ENCODE results near the gene VPS45.

DNA sequence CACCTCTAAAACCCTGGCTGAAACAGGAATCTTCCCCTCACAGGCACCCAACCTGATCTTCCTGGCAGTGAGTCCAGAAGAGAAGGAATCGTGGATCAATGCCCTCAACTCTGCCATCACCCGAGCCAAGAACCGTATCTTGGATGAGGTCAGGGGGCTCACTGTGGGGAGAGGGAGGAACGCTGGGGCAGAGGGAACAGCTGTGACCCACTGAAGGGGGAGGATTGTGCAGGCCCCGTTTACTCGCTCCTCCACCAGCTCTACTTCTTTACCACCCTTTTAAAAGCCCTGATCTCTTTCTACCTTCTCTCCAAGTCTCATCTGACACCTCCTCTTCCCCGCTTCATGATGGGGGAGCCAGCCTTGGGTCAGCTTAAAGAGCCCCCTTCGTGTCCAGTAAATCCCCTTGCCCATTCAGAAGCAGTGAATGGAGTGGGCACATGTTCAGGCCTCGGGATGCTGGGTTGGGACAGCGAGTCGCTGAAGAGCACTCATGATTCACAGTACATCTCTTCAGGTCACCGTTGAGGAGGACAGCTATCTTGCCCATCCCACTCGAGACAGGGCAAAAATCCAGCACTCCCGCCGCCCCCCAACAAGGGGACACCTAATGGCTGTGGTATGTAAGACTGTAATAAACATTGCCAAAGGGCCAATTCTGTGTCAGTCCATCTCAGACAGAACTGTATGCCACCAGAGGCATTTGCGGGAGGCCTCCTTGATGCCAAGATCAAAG lies 89.5 kb downstream of the VPS45 start:
- TF ChIP-seq POLR2AphosphoS5 (IDR thresholded peaks at IDR 0.05; ENCODE audit: low read depth) (no peak), GABPA (IDR thresholded peaks at IDR 0.05; ENCODE audit: low read depth) (no peak), SPI1 (IDR thresholded peaks at IDR 0.05; ENCODE audit: borderline replicate concordance, low read depth) (no peak)
- TF ChIP-seq, protein P1, sequence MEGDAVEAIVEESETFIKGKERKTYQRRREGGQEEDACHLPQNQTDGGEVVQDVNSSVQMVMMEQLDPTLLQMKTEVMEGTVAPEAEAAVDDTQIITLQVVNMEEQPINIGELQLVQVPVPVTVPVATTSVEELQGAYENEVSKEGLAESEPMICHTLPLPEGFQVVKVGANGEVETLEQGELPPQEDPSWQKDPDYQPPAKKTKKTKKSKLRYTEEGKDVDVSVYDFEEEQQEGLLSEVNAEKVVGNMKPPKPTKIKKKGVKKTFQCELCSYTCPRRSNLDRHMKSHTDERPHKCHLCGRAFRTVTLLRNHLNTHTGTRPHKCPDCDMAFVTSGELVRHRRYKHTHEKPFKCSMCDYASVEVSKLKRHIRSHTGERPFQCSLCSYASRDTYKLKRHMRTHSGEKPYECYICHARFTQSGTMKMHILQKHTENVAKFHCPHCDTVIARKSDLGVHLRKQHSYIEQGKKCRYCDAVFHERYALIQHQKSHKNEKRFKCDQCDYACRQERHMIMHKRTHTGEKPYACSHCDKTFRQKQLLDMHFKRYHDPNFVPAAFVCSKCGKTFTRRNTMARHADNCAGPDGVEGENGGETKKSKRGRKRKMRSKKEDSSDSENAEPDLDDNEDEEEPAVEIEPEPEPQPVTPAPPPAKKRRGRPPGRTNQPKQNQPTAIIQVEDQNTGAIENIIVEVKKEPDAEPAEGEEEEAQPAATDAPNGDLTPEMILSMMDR (IDR thresholded peaks at IDR 0.05; ENCODE audit: insufficient read depth, low read length) = no peak
- TF ChIP-seq, protein P2, sequence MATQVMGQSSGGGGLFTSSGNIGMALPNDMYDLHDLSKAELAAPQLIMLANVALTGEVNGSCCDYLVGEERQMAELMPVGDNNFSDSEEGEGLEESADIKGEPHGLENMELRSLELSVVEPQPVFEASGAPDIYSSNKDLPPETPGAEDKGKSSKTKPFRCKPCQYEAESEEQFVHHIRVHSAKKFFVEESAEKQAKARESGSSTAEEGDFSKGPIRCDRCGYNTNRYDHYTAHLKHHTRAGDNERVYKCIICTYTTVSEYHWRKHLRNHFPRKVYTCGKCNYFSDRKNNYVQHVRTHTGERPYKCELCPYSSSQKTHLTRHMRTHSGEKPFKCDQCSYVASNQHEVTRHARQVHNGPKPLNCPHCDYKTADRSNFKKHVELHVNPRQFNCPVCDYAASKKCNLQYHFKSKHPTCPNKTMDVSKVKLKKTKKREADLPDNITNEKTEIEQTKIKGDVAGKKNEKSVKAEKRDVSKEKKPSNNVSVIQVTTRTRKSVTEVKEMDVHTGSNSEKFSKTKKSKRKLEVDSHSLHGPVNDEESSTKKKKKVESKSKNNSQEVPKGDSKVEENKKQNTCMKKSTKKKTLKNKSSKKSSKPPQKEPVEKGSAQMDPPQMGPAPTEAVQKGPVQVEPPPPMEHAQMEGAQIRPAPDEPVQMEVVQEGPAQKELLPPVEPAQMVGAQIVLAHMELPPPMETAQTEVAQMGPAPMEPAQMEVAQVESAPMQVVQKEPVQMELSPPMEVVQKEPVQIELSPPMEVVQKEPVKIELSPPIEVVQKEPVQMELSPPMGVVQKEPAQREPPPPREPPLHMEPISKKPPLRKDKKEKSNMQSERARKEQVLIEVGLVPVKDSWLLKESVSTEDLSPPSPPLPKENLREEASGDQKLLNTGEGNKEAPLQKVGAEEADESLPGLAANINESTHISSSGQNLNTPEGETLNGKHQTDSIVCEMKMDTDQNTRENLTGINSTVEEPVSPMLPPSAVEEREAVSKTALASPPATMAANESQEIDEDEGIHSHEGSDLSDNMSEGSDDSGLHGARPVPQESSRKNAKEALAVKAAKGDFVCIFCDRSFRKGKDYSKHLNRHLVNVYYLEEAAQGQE (IDR thresholded peaks at IDR 0.05; ENCODE audit: insufficient replicate concordance, low read depth) = no peak
